NCI-H774 (cell line): ENCODE measurements around the gene BSN.

Experiments
- DNase-seq: peaks from one replicate; lab custom pipeline; 2025; lab: John Stamatoyannopoulos, UW

Gene BSN

GRCh38 chr3:49553692-49554632, at the start of gene BSN:
Gene BSN, plus strand, starts transcription at chr3:49554477. Its CDS starts 126 bp downstream, at chr3:49554603.
- peak; percentile 73 for DNase-seq

- no peak for DNase-seq
These were observed 47.4 kb upstream of the BSN start for GRCh38 chr3:49506906-49507305.

- DNase-seq: no peak
These were observed 45.2 kb upstream of the BSN start for GRCh38 chr3:49509028-49509561.

- DNase-seq: no peak
These were observed 42.6 kb upstream of the BSN start for GRCh38 chr3:49511639-49512038.

- no peak for DNase-seq
These were observed 41.4 kb upstream of the BSN start for GRCh38 chr3:49512781-49513355.

GRCh38 chr3:49513494-49514124, 40.7 kb upstream of the BSN start:
- DNase-seq: no peak

- no peak for DNase-seq
These were observed 36.3 kb upstream of the BSN start for GRCh38 chr3:49518016-49518415.

- no peak for DNase-seq
These were observed 35.8 kb upstream of the BSN start for GRCh38 chr3:49518441-49518840.

GRCh38 chr3:49519296-49519695, 35.0 kb upstream of the BSN start:
- DNase-seq: no peak

- no peak for DNase-seq
These were observed 34.3 kb upstream of the BSN start for GRCh38 chr3:49519916-49520385.

- no peak for DNase-seq
These were observed 30.2 kb upstream of the BSN start for GRCh38 chr3:49523756-49524747.

- no peak for DNase-seq
These were observed 24.7 kb upstream of the BSN start for GRCh38 chr3:49529567-49529966.

GRCh38 chr3:49530231-49530630, 24.0 kb upstream of the BSN start:
- no peak for DNase-seq

GRCh38 chr3:49530701-49531100, 23.6 kb upstream of the BSN start:
- no peak for DNase-seq

GRCh38 chr3:49531218-49531617, 23.1 kb upstream of the BSN start:
- no peak for DNase-seq

- DNase-seq: no peak
These were observed 22.6 kb upstream of the BSN start for GRCh38 chr3:49531715-49532114.

GRCh38 chr3:49533031-49533430, 21.2 kb upstream of the BSN start:
- no peak for DNase-seq

GRCh38 chr3:49533786-49534519, 20.3 kb upstream of the BSN start:
- no peak for DNase-seq

GRCh38 chr3:49534581-49535441, 19.5 kb upstream of the BSN start:
- peak; percentile 82 for DNase-seq
